ENCODE data around the gene MTAP. TPM values are rescaled to one million over a fixed set of nuclear protein-coding genes. Genes with fewer than 3 reads are reported as not detected.

MTAP gene
- polyA plus RNA-seq, 3 donors, result 7.4 to 11.3 (median 7.8) TPM

- Histone ChIP-seq H3K4me2 (replicated peaks; ENCODE audit: extremely low read depth, low read length, poor library complexity, severe bottlenecking) (no peak overlapping the region), H2AFZ (ENCODE audit: insufficient read depth, low read depth, low read length, poor library complexity, severe bottlenecking) (no peak overlapping the region), H3K9ac (ENCODE audit: insufficient read depth, low read length, poor library complexity, severe bottlenecking) (no peak overlapping the region), H3K4me3 (replicated peaks in 1 of 3; ENCODE audit: low read depth in 2 of 3, low read length in 3 of 3) (no peak overlapping the region), H3K27me3 (ENCODE audit: control insufficient read depth in 2 of 2, insufficient read depth in 2 of 2, low read length in 2 of 2) (peaks cover 95 to 99% of the 10 kb centered on the region in 2 donors), H3K36me3 (replicated peaks in 1 of 2; ENCODE audit: control insufficient read depth in 1 of 2, insufficient read depth in 2 of 2, low read length in 2 of 2) (no peaks in the 10 kb centered on the region), H4K20me1 (ENCODE audit: insufficient read depth, low read length) (no peaks in the 10 kb centered on the region), H3K4me1 (ENCODE audit: control insufficient read depth in 1 of 2, insufficient read depth in 2 of 2, low read length in 2 of 2) (peaks cover 34 to 41% of the 10 kb centered on the region in 2 donors), H3K79me2 (ENCODE audit: insufficient read depth, low read length) (no peaks in the 10 kb centered on the region), H3K27ac (ENCODE audit: low read depth in 1 of 2, low read length in 2 of 2) (no peak overlapping the region), H3K9me3 (replicated peaks in 1 of 2; ENCODE audit: control insufficient read depth in 1 of 2, insufficient read depth in 1 of 2, low read length in 2 of 2) (peaks cover 19 to 72% of the 10 kb centered on the region in 2 donors)
- Mint-ChIP-seq H3K27me3 (ENCODE audit: low read depth in 3 of 3) (peaks cover 94 to 97% (median 95%) of the 10 kb centered on the region in 3 donors), H3K9me3 (peaks cover 0 to 70% (median 53%) of the 10 kb centered on the region in 7 donors), H3K36me3 (peaks cover 16 to 33% of the 10 kb centered on the region in 2 donors), H3K4me1 (peaks cover 56% of the 10 kb centered on the region), H3K4me3 (peak overlapping the region in 1 of 2 donors; percentile 92), H3K27ac (no peak overlapping the region)
- intact Hi-C loops (cut with micrococcal nuclease), result no loop called here
- WGBS (ENCODE audit: insufficient coverage), result 9% methylated on average over 40 of the region's 45 CpGs
- DNase-seq, result peak in 1 of 3 donors; percentile 46
- TF ChIP-seq CTCF (IDR thresholded peaks at IDR 0.05), result no peak
These were observed 168.6 kb downstream of the MTAP start for GRCh38 chr9:21970800-21971640.

- no peak overlapping the region for H3K4me3 ChIP-seq (replicated peaks in 1 of 3; ENCODE audit: low read depth in 2 of 3, low read length in 3 of 3)
- H3K27ac ChIP-seq (ENCODE audit: low read depth in 1 of 2, low read length in 2 of 2), result no peak overlapping the region
- H4K20me1 ChIP-seq (ENCODE audit: insufficient read depth, low read length), result no peaks in the 10 kb centered on the region
- no peak for TF ChIP-seq CTCF (IDR thresholded peaks at IDR 0.05)
- intact Hi-C loops (cut with micrococcal nuclease), result no loop called here
- peaks cover 96 to 99% of the 10 kb centered on the region in 2 donors for H3K27me3 ChIP-seq (ENCODE audit: control insufficient read depth in 2 of 2, insufficient read depth in 2 of 2, low read length in 2 of 2)
- H3K9me3 ChIP-seq (replicated peaks in 1 of 2; ENCODE audit: control insufficient read depth in 1 of 2, insufficient read depth in 1 of 2, low read length in 2 of 2), result peaks cover 15 to 69% of the 10 kb centered on the region in 2 donors
- H3K9ac ChIP-seq (ENCODE audit: insufficient read depth, low read length, poor library complexity, severe bottlenecking), result no peak overlapping the region
- peaks cover 0 to 62% (median 53%) of the 10 kb centered on the region in 7 donors for H3K9me3 Mint-ChIP-seq
- H3K79me2 ChIP-seq (ENCODE audit: insufficient read depth, low read length), result no peaks in the 10 kb centered on the region
- peaks cover 55% of the 10 kb centered on the region for H3K4me1 Mint-ChIP-seq
- H3K4me1 ChIP-seq (ENCODE audit: control insufficient read depth in 1 of 2, insufficient read depth in 2 of 2, low read length in 2 of 2), result peaks cover 29 to 36% of the 10 kb centered on the region in 2 donors
- peaks cover 16 to 25% of the 10 kb centered on the region in 2 donors for H3K36me3 Mint-ChIP-seq
- H3K27me3 Mint-ChIP-seq (ENCODE audit: low read depth in 3 of 3), result peaks cover 95 to 97% (median 97%) of the 10 kb centered on the region in 3 donors
- no peak overlapping the region for H3K27ac Mint-ChIP-seq
- no peak overlapping the region for H2AFZ ChIP-seq (ENCODE audit: insufficient read depth, low read depth, low read length, poor library complexity, severe bottlenecking)
- no peak for DNase-seq
- H3K4me3 Mint-ChIP-seq, result peak overlapping the region in 1 of 2 donors; percentile 71
- H3K36me3 ChIP-seq (replicated peaks in 1 of 2; ENCODE audit: control insufficient read depth in 1 of 2, insufficient read depth in 2 of 2, low read length in 2 of 2), result no peaks in the 10 kb centered on the region
- no peak overlapping the region for H3K4me2 ChIP-seq (replicated peaks; ENCODE audit: extremely low read depth, low read length, poor library complexity, severe bottlenecking)
These were observed 169.9 kb downstream of the MTAP start for GRCh38 chr9:21972361-21972760.
